HG03108 (cell line): ENCODE data around the gene INPP5F.

Source experiments
- ATAC-seq: cut with Tn5 transposase; IDR thresholded peaks from one replicate; pipeline ENCODE4 v1.9.1; 2021; ENCODE audit warnings: moderate library complexity; ENCODE audit not compliant: unreplicated experiment

INPP5F gene

DNA sequence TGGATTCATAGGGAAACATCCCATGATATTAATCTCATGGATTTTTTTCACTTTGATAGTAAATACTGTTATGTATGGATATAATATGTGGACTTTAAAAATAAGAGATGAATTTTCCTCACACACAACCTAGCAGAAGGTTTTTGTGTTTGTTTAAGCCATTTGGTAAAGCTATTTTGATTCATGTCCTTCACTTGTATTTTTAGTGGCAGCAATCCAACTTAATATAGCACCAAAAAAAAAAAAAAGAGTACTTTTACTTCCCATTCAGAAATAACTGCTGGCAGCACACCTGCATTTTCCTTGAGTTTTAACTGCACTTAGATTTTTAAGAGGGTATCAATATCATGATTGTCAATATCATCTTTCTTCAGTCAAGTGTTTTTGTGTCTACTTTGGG, 86.8 kb downstream of the INPP5F start:
- no peak for ATAC-seq

GRCh38 chr10:119815671-119816070, 89.8 kb downstream of the INPP5F start:
- ATAC-seq, result no peak

- ATAC-seq, result no peak
Measured at GRCh38 chr10:119817991-119818888, 92.4 kb downstream of the INPP5F start.

- no peak for ATAC-seq
Measured at GRCh38 chr10:119818889-119819270, 93.0 kb downstream of the INPP5F start.

GRCh38 chr10:119821182-119821581, 95.3 kb downstream of the INPP5F start:
- ATAC-seq, result no peak

GRCh38 chr10:119824299-119824698, 98.4 kb downstream of the INPP5F start:
- no peak for ATAC-seq

GRCh38 chr10:119826771-119827170, 100.9 kb downstream of the INPP5F start:
- no peak for ATAC-seq

DNA sequence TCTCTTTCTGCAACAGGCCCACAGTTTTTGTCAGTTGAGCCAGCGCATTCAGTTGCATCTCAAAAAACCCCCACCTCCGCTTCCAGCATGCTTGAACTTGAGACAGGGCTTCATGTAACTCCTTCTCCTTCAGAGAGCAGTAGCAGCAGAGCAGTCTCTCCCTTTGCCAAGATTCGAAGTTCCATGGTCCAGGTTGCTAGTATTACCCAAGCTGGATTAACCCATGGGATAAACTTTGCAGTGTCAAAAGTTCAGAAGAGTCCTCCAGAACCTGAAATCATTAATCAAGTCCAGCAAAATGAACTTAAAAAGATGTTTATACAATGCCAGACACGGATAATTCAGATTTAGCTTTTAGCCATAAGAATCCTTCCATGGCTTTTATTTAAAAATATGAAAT, 101.6 kb downstream of the INPP5F start:
- ATAC-seq, result no peak

DNA sequence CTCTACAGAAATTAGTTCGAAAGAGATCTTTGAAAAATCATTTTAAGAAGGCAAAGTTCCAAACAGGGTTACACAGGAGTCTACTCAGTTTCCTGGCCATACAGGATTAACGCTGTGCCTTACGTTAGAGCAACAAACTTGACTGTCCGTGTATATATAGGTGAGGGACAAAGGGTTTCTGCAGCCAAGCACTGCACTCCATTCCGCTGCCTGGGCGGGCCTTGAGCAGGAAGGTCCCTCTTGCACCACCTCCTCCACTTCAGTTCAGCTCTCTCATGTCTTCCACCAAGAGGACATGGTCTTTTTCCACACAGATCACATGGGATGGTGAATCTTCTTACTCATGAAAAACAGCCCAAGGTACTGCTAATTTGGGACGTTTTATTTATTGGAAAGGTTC, 103.6 kb downstream of the INPP5F start:
- ATAC-seq, result no peak

DNA sequence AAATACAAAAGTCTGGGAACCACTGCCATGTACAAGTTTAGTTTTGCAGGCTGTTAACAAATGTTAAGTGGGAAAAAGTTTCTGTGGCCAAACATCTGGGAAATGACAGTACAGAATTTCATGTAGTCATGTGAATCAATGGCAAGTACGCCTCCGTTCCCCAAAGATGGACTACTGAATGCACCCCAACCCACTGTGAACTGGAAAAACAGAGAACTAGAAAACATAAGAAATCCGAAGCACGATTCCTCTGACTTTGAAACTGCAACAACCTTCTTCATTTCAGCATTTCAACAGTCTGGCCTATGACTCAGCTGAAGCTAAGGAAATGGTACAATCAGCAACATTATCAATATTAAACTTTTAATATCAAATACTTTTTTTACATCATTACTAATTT, 105.0 kb downstream of the INPP5F start:
- no peak for ATAC-seq

DNA sequence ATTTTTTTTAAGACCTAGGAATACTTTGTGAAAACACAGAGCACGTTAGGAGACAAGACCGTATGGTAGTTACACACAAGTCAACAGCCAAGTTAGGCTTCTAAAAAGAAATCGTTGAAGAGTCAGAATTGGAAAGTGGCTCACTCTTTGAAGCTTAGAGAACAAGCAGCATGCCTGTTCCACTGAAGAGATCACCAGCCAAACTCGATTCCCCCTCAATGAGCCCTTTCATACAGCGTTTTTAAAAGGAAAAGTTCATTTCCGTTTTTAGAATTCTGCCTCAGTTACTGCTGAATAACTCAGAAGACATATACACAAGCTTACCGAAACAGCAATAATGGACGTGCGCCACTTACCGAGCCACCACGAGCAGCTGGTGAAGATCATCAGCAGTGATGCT, 105.8 kb downstream of the INPP5F start:
- ATAC-seq, result no peak

DNA sequence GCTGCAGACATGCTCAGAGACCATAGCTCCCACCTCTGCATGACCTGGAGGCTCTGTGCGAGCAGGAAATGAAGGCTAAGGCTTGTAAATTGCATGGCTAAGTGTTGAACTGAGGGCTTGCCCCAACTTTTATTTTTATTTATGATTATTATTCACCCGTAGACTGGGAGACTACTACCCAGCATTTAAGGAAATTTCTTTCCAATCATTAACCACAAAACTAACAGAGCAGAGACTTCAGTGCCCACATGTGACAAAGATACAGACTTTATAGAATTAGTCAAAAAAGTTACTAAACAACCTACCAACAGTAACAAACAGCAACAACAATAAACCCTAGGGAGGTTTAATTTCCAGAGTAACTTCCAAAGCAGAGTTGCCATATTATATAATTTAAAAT, 107.1 kb downstream of the INPP5F start:
- no peak for ATAC-seq

GRCh38 chr10:119834188-119834587, 108.3 kb downstream of the INPP5F start:
- ATAC-seq, result no peak

- ATAC-seq, result no peak
Measured at GRCh38 chr10:119845656-119846055, 119.8 kb downstream of the INPP5F start.

- no peak for ATAC-seq
Measured at GRCh38 chr10:119849031-119849789, 123.4 kb downstream of the INPP5F start.

- no peak for ATAC-seq
Measured at GRCh38 chr10:119849944-119850343, 124.1 kb downstream of the INPP5F start.

GRCh38 chr10:119852277-119852676, 126.4 kb downstream of the INPP5F start:
- no peak for ATAC-seq

DNA sequence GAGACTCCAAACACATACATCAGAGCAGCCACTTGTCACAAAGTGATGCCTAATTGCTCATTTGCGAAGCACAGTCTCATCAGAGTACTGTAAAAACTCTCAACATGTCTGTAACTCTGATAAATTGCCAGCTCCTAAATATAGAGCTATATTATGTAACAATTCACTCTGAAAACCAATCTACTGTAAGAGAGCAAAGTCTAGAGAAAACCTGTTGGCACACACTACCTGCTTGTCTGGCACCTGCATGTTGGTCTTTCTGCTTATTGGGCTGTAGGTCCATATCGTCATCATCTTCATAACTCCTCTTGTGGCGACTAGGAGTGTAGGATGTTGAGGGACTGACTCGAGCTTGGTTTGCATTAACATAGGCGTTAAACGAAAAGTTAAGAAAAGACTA, 127.0 kb downstream of the INPP5F start:
- no peak for ATAC-seq

- ATAC-seq, result no peak
Measured at GRCh38 chr10:119853574-119853973, 127.7 kb downstream of the INPP5F start.

DNA sequence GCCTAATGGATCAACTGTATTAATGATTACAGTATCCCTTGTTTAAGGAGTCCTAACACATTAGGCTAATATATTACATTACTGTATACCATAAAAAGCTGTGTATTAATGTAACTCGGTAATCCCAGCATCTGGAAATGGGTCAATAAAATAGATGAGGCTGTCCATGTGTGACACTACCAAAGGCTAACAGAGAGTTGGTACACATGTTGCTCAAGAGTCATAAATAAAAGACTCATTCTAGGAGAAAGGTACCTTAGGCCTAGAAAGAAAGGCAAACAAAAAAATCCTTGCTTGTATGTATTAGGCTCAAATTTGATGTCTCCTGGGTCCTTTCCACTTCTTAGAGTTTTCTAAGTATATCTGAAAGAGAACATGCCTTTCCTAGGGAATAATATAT, 132.2 kb downstream of the INPP5F start:
- ATAC-seq, result no peak

GRCh38 chr10:119859420-119860258, 133.8 kb downstream of the INPP5F start:
- no peak for ATAC-seq
